K562 treated with DMSO at 1 percent for 48 hours (cell line): ENCODE measurements around the gene GJB6. TPM values are rescaled to one million over a fixed set of nuclear protein-coding genes. Genes with fewer than 3 reads are reported as not detected.

Experiments
- total RNA-seq: library from RNA; unstranded; fragments of 300-600 nt; gene quantifications from 2 replicates; pipeline ENCODE4 v1.2.3, GENCODE V29; 2022; ENCODE audit warnings: low replicate concordance; ENCODE audit errors: extremely low read depth

The GJB6 gene
- total RNA-seq, result not detected in 2 replicates

DNA sequence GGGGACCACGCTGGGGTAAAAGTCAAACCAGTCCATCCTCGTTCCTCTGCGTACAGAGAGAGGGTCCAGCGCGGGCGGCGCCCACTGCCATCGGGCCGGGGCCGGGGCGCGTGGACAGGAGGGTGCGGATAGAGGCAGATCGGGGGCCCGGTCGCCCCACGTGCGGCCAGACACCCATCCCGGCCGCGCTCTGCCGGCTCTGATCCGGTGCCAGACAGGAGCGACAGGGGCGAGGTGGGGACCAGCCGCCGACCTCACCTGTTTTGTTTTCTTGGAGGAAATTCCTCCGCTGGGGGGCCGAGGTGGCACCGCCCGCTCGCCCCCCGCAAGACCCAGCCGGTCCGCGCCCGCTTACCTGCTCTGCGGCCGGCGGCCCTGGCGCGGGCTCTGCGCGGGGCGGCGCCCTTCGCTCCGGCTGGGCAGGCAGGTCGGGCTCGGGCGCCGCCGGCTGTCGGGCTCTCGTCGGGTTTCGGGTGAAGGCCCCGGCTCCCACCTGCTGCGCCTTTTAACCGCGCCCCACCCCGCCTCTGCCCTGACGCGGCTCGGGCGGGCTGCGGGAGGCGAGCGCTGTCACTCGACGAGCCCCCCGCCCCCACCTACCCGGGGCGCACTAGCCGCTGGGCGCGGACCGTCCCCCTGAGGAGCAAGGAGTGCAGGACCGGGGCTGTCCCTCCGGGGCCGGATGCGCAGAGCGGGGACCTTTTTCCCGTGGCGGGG lies at the start of gene GJB6:
GJB6 (minus strand) TSS at position 481 of the 717 bp plus-strand sequence. CDS start 8,839 bp downstream, outside the sequence.

DNA sequence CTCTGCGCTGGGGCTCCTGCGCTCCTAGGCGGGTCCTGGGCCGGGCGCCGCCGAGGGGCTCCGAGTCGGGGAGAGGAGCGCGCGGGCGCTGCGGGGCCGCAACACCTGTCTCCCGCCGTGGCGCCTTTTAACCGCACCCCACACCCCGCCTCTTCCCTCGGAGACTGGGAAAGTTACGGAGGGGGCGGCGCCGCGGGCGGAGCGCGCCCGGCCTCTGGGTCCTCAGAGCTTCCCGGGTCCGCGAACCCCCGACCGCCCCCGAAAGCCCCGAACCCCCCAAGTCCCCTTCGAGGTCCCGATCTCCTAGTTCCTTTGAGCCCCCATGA lies 39.3 kb downstream of the GJB6 start, which contains the start of gene GJB2:
GJB2 (minus strand) TSS at position 103 of the 326 bp plus-strand sequence. CDS start 3,357 bp downstream, outside the sequence.

Other genes with a start within 250 kb of the GJB6 start
- not detected in 2 replicates for gene GJA3, start 71.3 kb downstream of the GJB6 start, total RNA-seq
- gene GJB2, start 39.4 kb downstream of the GJB6 start, total RNA-seq, result not detected in 2 replicates